A549 (cell line): ENCODE results near the gene GRK5. TPM values are rescaled to one million over a fixed set of nuclear protein-coding genes. Genes with fewer than 3 reads are reported as not detected.

ENCODE experiments used
- ATAC-seq, 2 experiments: fragments of 200-7000 bp in 1 of 2; fragments of >200 bp in 1 of 2; cut with Nextera tagmentation in 1 of 2; cut with Tn5 transposase in 1 of 2; 3 replicates each; pipeline versions ENCODE4 v1.8.0 to v1.9.1; 2018 to 2020; ENCODE audit warnings: mild to moderate bottlenecking in 1 of 2, moderate library complexity in 1 of 2
- CTCF ChIA-PET: fragments of 300-600 bp; sonication (Branson Sonifier 250); formaldehyde crosslinking; extraction: SDS; loops from one replicate; lab custom pipeline; 2021; ENCODE audit warnings: antibody characterized with exemption, inconsistent platforms; lab: Yijun Ruan, JAX
- POLR2A ChIA-PET: fragments of 350-600 bp; formaldehyde crosslinking; extraction: SDS; loops from one replicate; lab custom pipeline; 2021; ENCODE audit warnings: antibody characterized with exemption, inconsistent platforms; lab: Yijun Ruan, JAX
- DNase-seq, 2 experiments: peaks; one replicate each; pipeline versions ENCODE4 v3.0.0 to v3.0.0-alpha.2; 2011 to 2016; ENCODE audit warnings: low read depth in 1 of 2, low spot score in 1 of 2
- FAIRE-seq: peaks from 2 replicates; lab custom pipeline; 2011; peaks lifted over from hg19 to GRCh38; lab: Jason Lieb, UNC
- H3K27ac ChIP-seq, 2 experiments: fragments of >200 bp; sonication (Bioruptor Twin); formaldehyde crosslinking; 3 replicates each; pipeline ENCODE4 v1.5.1; 2016 to 2017
- H3K4me1 ChIP-seq: fragments of >200 bp; sonication (Bioruptor Twin); formaldehyde crosslinking; 3 replicates; pipeline ENCODE4 v1.6.1; 2016
- H3K4me2 ChIP-seq: fragments of >200 bp; sonication (Bioruptor Twin); formaldehyde crosslinking; 3 replicates; pipeline ENCODE4 v1.6.1; 2016
- H3K4me3 ChIP-seq: fragments of >200 bp; sonication (Bioruptor Twin); formaldehyde crosslinking; 3 replicates; pipeline ENCODE4 v1.5.1; 2016
- H3K9me3 ChIP-seq: fragments of >200 bp; sonication (Bioruptor Twin); formaldehyde crosslinking; 3 replicates; pipeline ENCODE4 v1.6.1; 2016
- BCL3 ChIP-seq: fragments of >200 bp; sonication (Bioruptor Twin); formaldehyde crosslinking; IDR thresholded peaks from 3 replicates; pipeline ENCODE4 v1.6.1; 2016
- BHLHE40 ChIP-seq: IDR thresholded peaks from 2 replicates; pipeline ENCODE4 v1.6.1; 2012; ENCODE audit warnings: low read depth, low read length, inconsistent platforms
- CBX2 ChIP-seq: fragments of 200-600 bp; sonication (generic); IDR thresholded peaks from 2 replicates; pipeline ENCODE4 v1.6.1; 2016; ENCODE audit warnings: low read depth, mild to moderate bottlenecking, borderline replicate concordance
- CBX8 ChIP-seq: fragments of 200-600 bp; sonication (generic); IDR thresholded peaks from 2 replicates; pipeline ENCODE4 v1.6.1; 2016
- CEBPB ChIP-seq, 2 experiments: fragments of >200 bp in 1 of 2; sonication (Bioruptor Twin) in 1 of 2; formaldehyde crosslinking in 1 of 2; IDR thresholded peaks; 2 replicates each; pipeline ENCODE4 v1.6.1; 2012 to 2016
- CHD2 ChIP-seq: fragments of 150-350 bp; IDR thresholded peaks from 2 replicates; pipeline ENCODE4 v1.6.1; 2014; ENCODE audit warnings: low read length; ENCODE audit not compliant: partially characterized antibody
- CTCF ChIP-seq: fragments of >200 bp; sonication (Bioruptor Twin); formaldehyde crosslinking; IDR thresholded peaks from 3 replicates; pipeline ENCODE4 v1.5.1; 2016
- E2F6 ChIP-seq: IDR thresholded peaks from 2 replicates; pipeline ENCODE4 v1.6.1; 2012; ENCODE audit warnings: low read depth, borderline replicate concordance
- FOSB ChIP-seq: fragments of 250-450 bp; sonication (Bioruptor Pico); IDR thresholded peaks from 2 replicates; pipeline ENCODE4 v1.5.0; 2020; ENCODE audit warnings: mild to moderate bottlenecking, moderate library complexity
- FOXS1 ChIP-seq: fragments of 250-450 bp; sonication (Bioruptor Pico); IDR thresholded peaks from 2 replicates; pipeline ENCODE4 v1.5.0; 2020; ENCODE audit warnings: mild to moderate bottlenecking, moderate library complexity
- GATA3 ChIP-seq: IDR thresholded peaks from 2 replicates; pipeline ENCODE4 v1.6.1; 2012; ENCODE audit warnings: borderline replicate concordance
- HES2 ChIP-seq: fragments of >200 bp; sonication (Bioruptor Twin); formaldehyde crosslinking; IDR thresholded peaks from 2 replicates; pipeline ENCODE4 v1.6.1; 2016
- HOXA7 ChIP-seq: fragments of 250-450 bp; sonication (Bioruptor Pico); IDR thresholded peaks from 2 replicates; pipeline ENCODE4 v1.5.0; 2020; ENCODE audit warnings: mild to moderate bottlenecking, moderate library complexity
- HOXB13 ChIP-seq: fragments of 250-450 bp; sonication (Bioruptor Pico); IDR thresholded peaks from 2 replicates; pipeline ENCODE4 v1.5.0; 2020; ENCODE audit warnings: low read depth, mild to moderate bottlenecking, moderate library complexity
- KDM1A ChIP-seq: fragments of 200-600 bp; sonication (generic); IDR thresholded peaks from 2 replicates; pipeline ENCODE4 v1.6.1; 2016; ENCODE audit warnings: low read depth, mild to moderate bottlenecking
- KDM5A ChIP-seq: fragments of 200-600 bp; sonication (generic); IDR thresholded peaks from 2 replicates; pipeline ENCODE4 v1.6.1; 2016; ENCODE audit warnings: antibody characterized with exemption, mild to moderate bottlenecking
- MAFK ChIP-seq: fragments of 450-650 bp; IDR thresholded peaks from 2 replicates; pipeline ENCODE4 v1.6.1; 2014; ENCODE audit not compliant: partially characterized antibody
- MAX ChIP-seq: IDR thresholded peaks from 2 replicates; pipeline ENCODE4 v1.6.1; 2012
- NFE2L2 ChIP-seq: fragments of 150-350 bp; conservative IDR thresholded peaks from 2 replicates; pipeline ENCODE4 v1.6.1; 2014; ENCODE audit warnings: low read length
- NR3C1 ChIP-seq: fragments of >200 bp; sonication (Bioruptor Twin); formaldehyde crosslinking; IDR thresholded peaks from 3 replicates; pipeline ENCODE4 v1.6.1; 2017
- RARB ChIP-seq: fragments of 250-450 bp; sonication (Bioruptor Pico); IDR thresholded peaks from 2 replicates; pipeline ENCODE4 v1.8.0; 2021; ENCODE audit warnings: mild to moderate bottlenecking, moderate library complexity
- REST ChIP-seq: fragments of 200-600 bp; sonication (generic); IDR thresholded peaks from 2 replicates; pipeline ENCODE4 v1.6.1; 2016; ENCODE audit warnings: antibody characterized with exemption, mild to moderate bottlenecking, moderate library complexity
- RNF2 ChIP-seq: fragments of 200-600 bp; sonication (generic); IDR thresholded peaks from 2 replicates; pipeline ENCODE4 v1.6.1; 2016; ENCODE audit warnings: low read depth, mild to moderate bottlenecking, antibody characterized with exemption, moderate library complexity, borderline replicate concordance
- SMC3 ChIP-seq: fragments of >200 bp; sonication (Bioruptor Twin); formaldehyde crosslinking; IDR thresholded peaks from 3 replicates; pipeline ENCODE4 v1.6.1; 2018; ENCODE audit warnings: inconsistent platforms
- SREBF2 ChIP-seq: fragments of 450-650 bp; IDR thresholded peaks from 2 replicates; pipeline ENCODE4 v1.6.1; 2014; ENCODE audit warnings: mild to moderate bottlenecking, moderate library complexity
- ZFP36 ChIP-seq: fragments of 450-650 bp; IDR thresholded peaks from 2 replicates; pipeline ENCODE4 v1.6.1; 2014; ENCODE audit warnings: borderline replicate concordance; ENCODE audit not compliant: partially characterized antibody
- ZSCAN20 ChIP-seq: fragments of 250-450 bp; sonication (Bioruptor Pico); IDR thresholded peaks from 2 replicates; pipeline ENCODE4 v1.8.0; 2022; ENCODE audit warnings: mild to moderate bottlenecking, moderate library complexity
- WGBS: methylation state at CpG from one replicate; pipeline ENCODE4 v1.1.6; 2017; ENCODE audit errors: missing lambda C conversion rate; 5-methylcytosine and 5-hydroxymethylcytosine counted together
- polyA plus RNA-seq, 4 experiments: library from polyadenylated mRNA; depleted of rRNA in 3 of 4; stranded (reverse); fragments of >200 nt; fragmentation: RNase III in 1 of 4; extraction: RNeasy Plus Mini Kit Qiagen cat#74134 plus additional on column Dnase treatment in 1 of 4; gene quantifications; 2 replicates in 3 of 4; 3 replicates in 1 of 4; pipeline ENCODE4 v1.2.3, GENCODE V29; 2011 to 2017

Gene GRK5
- polyA plus RNA-seq, 2 of the 4 experiments (the other 2 are of a cell fraction) = 5.0 to 7.9 TPM

- FAIRE-seq = no peak
- TF ChIP-seq HOXB13 (CRISPR knock-in tag) (no peak), RNF2 (no peak), KDM5A (no peak), NR3C1 (no peak), KDM1A (no peak), HOXA7 (CRISPR knock-in tag) (no peak), NFE2L2 (no peak), E2F6 (no peak), SREBF2 (no peak), CBX2 (no peak), RARB (CRISPR knock-in tag) (no peak), REST (no peak), BCL3 (no peak), ZFP36 (no peak), SMC3 (no peak), HES2 (no peak), BHLHE40 (no peak), ZSCAN20 (CRISPR knock-in tag) (no peak), FOXS1 (CRISPR knock-in tag) (no peak)
- H3K27ac ChIP-seq = no peak overlapping the region
- peaks cover 18% of the 10 kb centered on the region for H3K4me1 ChIP-seq
- POLR2A ChIA-PET = no interaction called here
- CTCF ChIA-PET = interaction anchor here (0.9 to 11.1 kb wide), 3 partner anchors 47 to 293 kb away, joined by 3 to 107 read pairs (median 14); partner anchors contain the start of gene GRK5
- no peak overlapping the region for H3K4me3 ChIP-seq
- ATAC-seq = no peak
- DNase-seq = no peak
- H3K9me3 ChIP-seq = no peaks in the 10 kb centered on the region
- WGBS = 79% methylated on average over 6 of the region's 6 CpGs
- no peak overlapping the region for H3K4me2 ChIP-seq
Observed at GRCh38 chr10:119491966-119492757, 284.8 kb downstream of the GRK5 start.

GRCh38 chr10:119493155-119493554 lies 285.8 kb downstream of the GRK5 start:
- ATAC-seq (no peak), FAIRE-seq (no peak)
- POLR2A ChIA-PET = interaction anchor here (0.7 kb wide), 1 partner anchor 83 kb away, joined by 5 read pairs; no protein-coding TSS in a partner anchor
- Histone ChIP-seq H3K4me1 (peaks cover 18% of the 10 kb centered on the region), H3K4me3 (no peak overlapping the region), H3K27ac (no peak overlapping the region), H3K9me3 (no peaks in the 10 kb centered on the region)
- CTCF ChIA-PET = interaction anchor here (0.9 to 11.1 kb wide), 4 partner anchors 48 to 294 kb away, joined by 3 to 107 read pairs (median 9); partner anchors contain the start of gene GRK5
- TF ChIP-seq HES2 (no peak), CEBPB (IDR thresholded peaks at IDR 0.05) (no peak), CHD2 (no peak), GATA3 (no peak), NFE2L2 (no peak), RARB (CRISPR knock-in tag) (no peak), CBX8 (no peak), CTCF (no peak), MAX (no peak), SREBF2 (no peak), HOXB13 (CRISPR knock-in tag) (no peak), KDM1A (no peak), MAFK (no peak), FOSB (CRISPR knock-in tag) (no peak), E2F6 (no peak)
- TF ChIP-seq, all 56 proteins: peak for 0
- no peak for DNase-seq
- H3K4me2 ChIP-seq = no peak overlapping the region
- WGBS = 81% methylated on average over 9 of the region's 11 CpGs
